Activated naive CD4-positive, alpha-beta T cell treated with Interleukin-2 at 50 U/mL for 16 hours (primary cell): ENCODE results near the gene CDHR1.
"Not testable (repeated sequence)": the region's sequence is repeated elsewhere in the genome, so short reads cannot be mapped to it uniquely, and the experiment has no call there.

Experiments used
- DNase-seq: peaks from one replicate; pipeline ENCODE4 v3.0.0-alpha.2; 2020

Gene CDHR1

DNA sequence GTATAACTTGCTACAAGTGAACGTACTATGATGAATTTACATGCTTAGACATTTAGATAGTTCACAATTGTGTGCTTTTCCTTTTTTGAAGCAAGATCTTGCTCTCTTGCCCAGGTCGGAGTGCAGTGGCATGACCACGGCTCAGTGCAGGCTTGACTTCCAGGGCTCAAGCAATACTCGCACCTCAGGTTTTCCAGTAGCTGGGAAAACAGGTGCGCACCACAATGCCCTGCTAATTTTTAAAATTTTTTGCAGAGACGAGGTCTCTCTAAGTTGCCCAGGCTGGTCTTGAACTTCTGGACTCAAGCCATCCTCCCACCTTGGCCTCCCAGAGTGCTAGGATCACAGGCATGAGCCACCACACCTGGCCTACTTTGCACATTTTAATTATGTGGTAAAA lies 18.9 kb upstream of the CDHR1 start:
- no peak for DNase-seq

DNA sequence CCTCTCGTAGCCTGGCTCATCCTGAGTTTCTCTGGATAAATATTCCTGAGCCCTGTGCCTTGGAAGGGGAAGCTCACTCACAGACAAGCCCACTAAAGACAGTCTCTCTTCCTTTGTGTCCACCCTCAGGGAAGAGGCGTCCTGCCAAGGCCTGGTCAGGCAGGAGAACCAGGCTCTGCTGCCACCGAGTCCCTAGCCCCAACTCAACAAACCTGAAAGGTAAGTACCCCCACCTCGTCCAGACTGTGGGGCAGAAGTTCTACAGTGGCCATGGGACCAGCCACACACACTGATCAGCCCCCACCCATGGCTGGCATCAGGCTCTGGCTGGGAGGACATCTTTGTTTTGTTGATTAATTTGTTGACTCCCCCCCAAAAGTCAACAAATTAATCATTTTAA lies 18.0 kb upstream of the CDHR1 start:
- DNase-seq = no peak

DNA sequence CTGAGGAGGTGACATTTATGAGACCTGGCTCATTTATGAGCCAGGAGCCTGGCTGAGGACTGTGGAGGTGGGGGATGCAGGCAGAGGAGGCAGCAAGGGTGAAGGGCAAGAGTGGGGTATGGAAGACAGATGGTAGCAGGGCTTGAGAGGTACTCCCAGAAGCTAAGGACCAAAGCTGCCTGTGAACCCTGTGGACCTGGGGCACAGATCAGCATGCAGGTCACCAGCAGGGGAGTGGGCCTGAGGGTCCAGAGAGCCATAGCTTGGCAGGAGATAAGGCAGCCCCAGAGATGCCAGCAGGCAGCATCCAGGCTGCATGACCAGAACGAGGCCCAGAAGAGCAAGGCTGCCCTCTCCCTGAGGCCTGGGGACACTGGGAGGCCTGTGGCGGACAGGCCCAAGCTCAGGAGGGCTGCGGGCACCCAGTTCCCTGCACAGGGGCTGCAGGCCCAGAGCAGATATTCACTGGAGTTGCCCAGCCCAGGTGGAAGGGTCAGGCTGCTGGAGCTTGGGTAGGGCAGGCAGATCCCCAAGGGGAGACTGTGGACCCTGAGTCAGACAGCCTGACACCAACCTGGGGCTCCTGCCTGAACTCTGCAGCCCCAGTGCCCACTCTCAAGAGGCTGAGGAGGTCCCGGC lies 17.4 kb upstream of the CDHR1 start:
- DNase-seq = no peak

DNA sequence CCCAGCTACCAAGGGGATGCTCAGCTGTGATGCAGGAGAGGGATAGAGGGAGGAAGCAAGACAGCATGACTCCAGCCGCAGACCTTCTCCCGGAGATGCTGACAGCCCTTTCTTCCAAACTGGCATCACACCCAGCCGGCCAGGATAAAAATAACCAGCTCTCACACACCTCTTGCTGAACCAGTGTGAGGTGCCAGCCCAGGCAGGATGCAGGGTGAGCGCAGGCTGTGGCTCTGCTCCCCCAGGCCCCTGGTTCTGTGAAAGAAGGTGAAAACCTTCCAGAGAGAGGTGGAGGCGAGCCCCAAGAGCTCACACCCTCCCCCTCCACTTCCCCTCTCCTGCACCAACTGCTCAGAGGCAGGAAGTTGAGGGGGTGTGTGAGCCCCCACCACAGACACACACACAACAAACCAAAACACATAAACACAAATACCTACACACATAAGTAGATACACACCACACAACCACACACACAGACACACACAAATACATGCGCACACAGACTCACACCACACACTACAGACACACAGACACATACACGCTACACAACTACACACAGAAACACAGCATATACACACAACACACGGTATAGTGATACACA lies 16.7 kb upstream of the CDHR1 start:
- no peak for DNase-seq

DNA sequence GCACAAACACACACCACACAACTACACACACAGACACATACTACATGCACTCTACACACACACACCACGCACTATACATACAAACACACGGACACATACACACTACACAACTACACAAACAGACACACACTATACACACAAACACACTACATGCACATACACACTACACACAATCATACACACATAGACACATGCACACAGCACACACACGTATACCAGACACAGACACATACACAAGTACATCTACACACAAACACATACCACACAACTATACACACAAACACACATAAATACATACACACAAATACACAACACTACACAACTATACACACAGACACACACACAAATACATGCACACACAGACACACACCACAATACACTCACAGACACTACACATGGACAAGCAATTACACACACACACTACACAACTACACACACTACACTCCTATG lies 16.2 kb upstream of the CDHR1 start:
- no peak for DNase-seq

DNA sequence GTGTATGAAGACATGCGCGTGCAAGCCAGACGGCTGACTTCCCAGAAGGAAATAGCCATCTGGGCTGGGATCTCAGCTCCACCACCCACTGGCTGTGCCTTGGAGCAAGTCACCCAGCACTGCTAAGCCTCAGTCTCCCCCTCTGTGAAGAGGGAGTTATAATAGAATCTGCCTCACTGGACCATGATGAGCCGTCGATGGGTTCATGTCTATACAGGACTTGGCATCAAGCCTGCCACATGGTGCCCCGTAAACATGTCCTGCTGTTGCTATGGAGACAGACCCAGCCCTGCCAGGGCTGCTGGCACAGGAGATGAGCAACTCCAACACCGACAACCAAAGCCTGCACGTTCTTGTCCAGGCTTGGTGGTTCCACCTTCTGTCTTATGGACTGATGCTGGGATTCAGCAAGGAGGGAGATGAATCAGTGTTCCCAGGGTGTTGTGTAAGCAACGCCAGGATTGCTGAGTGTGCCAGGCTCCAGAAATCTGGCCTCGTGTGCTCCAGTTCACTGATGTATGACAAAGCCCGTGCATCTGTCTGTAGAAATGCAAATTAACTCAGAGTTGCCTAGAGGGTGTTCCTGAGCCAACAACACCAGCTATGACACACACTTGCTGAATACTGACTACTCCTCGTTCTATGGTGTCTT lies 15.2 kb upstream of the CDHR1 start:
- no peak for DNase-seq

DNA sequence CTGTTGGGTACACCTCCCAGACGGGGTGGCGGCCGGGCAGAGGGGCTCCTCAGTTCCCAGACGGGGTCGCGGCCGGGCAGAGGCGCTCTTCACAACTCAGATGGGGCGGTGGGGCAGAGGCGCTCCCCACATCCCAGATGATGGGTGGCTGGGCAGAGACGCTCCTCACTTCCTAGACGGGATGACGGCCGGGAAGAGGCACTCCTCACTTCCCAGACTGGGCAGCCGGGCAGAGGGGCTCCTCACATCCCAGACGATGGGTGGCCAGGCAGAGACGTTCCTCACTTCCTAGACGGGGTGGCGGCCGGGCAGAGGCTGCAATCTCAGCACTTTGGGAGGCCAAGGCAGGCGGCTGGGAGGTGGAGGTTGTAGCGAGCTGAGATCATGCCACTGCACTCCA lies 14.0 kb upstream of the CDHR1 start:
- DNase-seq = not testable (repeated sequence)

DNA sequence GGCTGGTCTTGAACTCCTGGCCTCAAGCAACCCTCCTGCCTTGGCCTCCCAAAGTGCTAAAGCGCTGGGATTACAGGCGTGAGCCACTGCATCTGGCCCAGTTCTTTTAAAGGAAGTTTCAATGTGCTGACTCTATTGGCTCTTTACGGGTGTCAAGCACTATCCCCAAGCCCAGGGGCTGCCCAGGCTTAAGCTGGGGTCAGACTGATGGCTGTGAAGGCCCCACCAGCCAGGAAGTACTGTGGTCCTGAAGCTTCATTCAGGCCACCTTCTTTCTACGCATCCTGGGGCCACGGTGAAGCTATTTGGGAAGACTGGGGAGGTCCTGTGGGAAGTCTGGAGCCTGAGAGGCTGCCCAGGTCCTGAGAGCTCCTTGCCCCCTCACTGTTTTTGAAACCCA lies 12.7 kb upstream of the CDHR1 start:
- no peak for DNase-seq

DNA sequence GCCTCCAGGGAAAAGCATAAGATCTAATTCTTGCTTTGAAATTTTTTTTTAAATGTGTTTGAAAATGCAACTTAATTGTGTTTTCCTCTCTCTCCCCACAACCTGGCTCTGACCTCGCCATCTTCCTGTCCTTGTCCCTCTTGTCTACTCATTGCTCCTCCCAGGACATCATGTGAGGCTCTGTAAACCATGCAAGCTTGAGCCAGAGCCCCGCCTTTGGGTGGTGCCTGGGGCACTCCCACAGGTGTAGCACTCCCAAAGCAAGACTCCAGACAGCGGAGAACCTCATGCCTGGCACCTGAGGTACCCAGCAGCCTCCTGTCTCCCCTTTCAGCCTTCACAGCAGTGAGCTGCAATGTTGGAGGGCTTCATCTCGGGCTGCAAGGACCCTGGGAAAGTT lies 9.8 kb upstream of the CDHR1 start:
- no peak for DNase-seq

DNA sequence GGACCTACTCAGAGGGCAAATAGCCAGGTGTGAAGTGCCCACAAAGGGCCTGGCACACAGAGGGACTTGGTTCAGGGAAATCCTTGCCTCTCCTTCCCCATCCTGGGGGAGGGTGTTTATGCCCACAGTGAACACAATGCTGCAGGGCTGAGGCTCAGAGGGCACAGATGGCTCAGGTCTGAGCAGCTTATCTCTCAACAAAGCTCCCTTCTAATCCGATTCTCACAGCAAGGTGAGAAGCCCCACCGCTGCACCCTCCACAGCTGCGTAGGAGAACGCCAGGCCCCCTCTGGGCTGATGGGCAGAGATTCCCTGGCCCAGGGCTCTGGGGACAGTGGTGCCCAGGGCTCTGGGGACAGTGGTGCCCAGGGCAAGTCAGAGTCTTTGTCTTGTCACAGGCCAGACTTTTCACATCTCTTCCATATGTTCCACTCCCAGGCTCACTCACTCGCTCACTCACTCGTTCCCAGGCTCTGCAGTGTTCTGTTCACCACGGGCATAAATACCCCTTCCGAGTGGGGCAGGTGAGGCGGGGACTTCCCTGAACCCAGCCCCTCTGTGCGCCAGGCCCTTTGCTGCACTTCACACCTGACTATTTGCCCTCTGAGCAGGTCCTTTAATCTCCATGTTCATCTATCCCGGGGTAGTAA lies 8.7 kb upstream of the CDHR1 start:
- DNase-seq = no peak

DNA sequence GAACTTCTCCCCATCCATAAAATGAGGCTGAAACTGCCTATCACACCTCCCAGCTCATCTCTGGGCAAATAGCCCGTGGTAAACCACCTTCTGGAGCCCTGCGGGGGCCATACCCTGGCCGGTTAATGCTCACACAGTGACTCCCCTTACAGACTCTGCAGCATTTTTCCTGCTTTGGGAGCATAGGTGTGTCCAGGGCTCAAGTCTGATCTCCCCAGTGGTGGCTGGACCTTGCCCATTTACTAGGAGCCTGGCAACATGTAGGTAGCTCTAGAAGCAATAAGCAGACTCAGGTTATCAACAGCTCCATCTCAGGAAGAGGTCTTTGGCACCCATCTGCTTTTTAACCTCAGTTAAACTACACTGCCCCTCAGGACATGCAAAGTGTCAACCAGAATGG lies 5.5 kb upstream of the CDHR1 start:
- no peak for DNase-seq

DNA sequence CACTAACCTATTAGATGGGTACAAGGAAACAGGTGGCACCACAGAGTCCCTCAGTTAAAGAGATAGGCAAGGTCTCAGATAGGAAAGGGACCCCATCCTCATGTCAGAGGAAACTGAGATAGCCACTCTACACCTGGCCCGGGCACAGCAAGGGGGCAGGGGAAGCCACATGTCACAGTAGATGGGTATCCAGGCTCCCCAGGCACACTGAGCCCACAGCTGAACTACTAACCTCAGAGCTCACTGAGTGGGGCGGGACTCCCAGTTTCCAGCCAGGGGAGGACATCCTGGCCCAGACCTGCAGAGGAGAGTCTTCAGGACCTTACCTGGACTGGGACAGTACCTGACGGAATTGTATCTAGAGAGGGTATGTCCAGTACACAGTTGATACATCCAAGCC lies 3.7 kb upstream of the CDHR1 start:
- no peak for DNase-seq

DNA sequence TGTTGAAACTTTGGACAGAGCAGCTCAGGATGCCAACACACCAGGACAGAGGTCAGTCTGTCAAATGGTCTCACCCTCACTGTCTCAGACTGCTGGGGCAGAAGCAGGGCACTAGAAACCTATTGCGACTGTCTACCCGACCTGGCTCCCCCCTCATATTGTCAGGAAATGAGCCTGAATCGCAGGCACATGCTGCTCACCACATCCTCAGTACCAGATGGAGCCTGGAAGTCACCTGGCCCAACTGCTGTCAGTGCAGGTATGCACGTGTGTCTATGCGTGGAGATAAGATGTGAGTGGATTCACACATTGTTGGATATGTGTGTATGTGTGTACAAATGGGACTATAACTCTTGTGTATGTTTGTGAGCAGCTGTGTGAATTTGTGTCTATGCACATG lies 3.2 kb upstream of the CDHR1 start:
- no peak for DNase-seq

DNA sequence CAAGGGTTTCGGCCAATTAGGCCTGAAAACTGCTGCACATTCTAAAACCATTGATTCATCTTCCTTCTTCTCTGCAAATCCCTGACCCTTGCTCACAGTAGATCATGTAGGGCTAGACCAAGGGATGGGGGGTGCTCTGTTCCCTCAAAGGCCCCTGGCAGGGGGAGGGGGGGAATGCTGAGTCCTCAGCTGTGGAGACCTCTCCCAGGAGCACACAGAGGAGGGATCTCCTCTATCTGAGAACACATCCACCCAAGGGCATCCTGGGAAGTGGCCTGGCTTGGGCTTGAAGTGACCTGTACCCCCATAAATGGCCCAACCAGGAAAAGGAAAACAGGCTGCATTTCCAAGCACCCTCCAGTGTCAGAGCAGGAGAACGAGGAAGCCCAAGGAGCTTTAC lies 1.0 kb upstream of the CDHR1 start:
- DNase-seq = no peak

DNA sequence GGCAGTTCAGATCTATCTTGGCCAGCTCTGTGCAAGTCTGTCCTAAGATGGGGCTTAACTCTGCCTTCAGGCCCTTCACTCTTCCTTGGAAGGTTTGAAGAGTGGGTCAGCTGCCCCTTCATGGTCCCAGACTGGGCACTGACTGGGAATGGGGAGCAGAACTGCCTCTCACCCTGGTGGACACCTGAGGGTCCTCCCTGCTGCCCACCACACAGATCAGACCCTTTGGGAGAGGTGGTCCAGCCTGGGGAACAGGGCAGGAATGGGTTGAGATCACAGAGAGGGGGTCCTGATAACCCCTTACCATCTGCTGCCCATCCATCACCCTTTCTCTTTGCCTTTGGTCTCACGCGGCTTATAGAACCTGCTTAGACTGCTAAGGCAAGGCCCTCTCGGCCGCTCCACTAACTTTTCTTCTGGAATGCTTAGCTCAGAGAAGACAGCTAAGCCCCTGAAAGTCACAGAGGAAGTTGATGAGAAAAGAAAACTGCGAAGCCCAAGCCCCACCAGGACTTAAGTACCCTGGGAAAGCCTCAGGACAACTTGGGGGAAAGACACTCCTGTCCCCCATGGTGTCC lies 402 bp upstream of the CDHR1 start:
- no peak for DNase-seq

DNA sequence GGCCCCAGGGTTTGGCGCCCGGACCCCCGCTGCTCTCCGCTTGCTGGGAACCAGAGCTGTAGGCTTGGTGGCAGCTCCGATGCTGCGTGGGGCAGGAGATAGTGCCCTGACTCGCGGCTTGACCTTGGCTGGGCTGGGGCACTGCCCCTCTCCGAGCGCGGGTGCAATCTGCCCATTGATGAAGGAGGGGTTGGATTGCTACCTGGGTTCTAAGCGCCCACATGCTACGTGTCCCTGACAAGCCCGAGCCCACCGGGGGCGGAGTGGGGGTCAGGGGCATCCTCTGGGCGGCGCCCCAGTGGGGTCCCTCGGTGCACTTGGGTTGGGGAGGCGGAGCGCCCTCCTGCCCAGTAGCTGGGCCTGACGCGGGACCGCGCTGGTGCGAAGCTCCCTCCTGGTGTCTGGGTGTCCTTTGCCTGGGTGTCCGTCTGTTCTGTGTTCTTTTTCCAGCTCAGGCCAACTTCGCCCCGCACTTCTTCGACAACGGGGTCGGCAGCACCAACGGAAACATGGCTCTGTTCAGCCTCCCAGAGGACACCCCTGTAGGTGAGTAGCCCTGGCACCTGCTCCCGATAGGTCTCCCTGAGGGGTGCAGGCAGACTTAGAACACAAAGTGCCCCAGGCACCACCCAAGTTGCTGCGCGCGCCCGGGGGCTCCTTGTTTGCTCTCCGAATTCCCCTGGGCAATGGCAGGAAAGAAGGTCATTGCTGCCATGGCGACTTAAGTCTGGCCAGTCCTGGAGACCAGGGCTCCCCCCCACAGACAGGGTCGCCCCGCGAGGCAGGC lies 900 bp downstream of the CDHR1 start:
- no peak for DNase-seq

DNA sequence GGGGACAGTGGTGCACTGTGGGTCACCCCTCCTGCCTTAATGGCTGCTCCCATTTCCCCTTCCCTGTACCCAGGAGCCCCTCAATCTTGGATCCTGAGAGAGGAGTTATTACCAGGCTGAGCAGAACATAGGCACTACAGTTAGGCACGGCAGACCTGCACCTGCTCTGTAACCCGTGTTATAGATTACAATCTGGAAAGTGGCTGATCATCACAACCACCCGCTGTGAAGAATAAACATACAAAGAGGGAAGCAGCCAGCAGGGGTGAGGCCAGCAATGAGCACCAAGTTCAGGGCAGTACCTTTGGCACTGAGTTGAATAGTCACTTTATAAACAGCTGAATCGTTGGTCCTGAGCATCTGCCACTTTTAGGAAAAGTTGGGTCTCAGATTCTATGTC lies 1.7 kb downstream of the CDHR1 start:
- no peak for DNase-seq

DNA sequence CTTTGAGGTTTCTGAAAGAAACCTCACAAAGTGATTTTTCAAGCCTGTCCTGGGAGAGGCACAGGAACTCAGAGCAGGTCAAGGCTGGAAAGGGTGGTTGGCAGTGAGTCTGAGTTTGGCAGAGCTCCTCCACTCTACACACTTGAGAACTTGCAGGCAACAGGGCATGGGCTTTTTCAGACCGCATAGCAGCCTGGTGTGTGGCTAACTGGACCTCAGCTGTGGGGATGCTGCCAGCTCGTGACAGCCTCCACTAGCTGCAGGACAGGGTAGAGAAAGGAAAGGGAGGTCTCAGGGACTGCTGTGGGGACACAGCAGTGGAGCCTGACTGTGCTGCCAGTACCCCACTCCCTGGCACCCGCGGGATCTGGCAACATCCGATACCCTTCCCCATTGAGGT lies 2.6 kb downstream of the CDHR1 start:
- no peak for DNase-seq

DNA sequence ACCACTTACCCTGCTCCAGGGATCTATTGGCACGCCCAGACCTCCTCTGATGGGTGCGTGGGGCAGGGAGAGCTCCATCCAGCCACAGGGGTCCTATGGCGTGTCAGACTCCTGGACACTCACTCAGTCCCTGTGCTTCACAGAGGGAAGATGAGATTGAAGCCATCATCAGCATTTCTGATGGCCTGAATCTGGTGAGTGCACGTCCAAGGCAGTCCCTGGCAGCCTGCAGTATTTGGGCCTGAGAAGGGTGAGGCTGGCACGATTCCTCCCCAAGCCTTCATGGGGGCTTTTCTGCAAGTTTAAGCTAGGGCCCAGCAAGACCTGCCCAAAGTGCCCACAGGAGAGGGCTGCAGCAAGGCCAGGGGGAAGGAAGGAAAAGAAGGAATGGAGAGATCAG lies 3.3 kb downstream of the CDHR1 start:
- DNase-seq = no peak

DNA sequence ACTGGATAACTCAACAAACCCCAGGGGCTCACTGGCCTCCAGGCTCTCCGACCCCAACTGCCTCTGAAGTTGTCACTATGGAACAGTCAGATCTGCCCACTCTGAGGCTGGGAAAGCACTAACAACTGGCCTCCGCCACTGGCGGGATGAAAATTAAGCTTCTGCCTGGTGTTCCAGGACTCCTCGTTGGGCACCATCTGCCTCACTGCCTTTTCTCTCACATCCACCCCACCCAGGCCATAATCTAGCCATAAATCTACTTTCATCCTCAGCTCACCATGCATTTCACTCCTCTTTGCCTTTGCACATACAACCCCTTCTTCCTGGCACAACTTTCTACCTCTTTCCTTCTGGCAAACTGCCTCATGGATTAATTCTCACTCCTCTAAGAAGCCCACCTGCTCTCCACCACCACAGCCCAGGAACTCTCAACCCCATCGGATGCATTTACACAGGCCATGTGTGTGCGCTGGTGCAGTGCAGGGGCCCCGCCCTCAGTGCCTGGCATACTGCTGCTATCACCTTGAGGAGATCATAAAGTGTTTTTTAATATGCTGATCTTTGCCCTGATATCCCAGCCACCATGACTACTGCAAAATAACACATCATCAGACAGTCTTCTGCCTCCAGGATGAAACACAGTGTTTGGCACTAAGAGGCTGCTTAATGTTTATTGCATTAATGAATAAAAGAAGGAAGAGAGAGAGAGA lies 4.0 kb downstream of the CDHR1 start:
- no peak for DNase-seq

DNA sequence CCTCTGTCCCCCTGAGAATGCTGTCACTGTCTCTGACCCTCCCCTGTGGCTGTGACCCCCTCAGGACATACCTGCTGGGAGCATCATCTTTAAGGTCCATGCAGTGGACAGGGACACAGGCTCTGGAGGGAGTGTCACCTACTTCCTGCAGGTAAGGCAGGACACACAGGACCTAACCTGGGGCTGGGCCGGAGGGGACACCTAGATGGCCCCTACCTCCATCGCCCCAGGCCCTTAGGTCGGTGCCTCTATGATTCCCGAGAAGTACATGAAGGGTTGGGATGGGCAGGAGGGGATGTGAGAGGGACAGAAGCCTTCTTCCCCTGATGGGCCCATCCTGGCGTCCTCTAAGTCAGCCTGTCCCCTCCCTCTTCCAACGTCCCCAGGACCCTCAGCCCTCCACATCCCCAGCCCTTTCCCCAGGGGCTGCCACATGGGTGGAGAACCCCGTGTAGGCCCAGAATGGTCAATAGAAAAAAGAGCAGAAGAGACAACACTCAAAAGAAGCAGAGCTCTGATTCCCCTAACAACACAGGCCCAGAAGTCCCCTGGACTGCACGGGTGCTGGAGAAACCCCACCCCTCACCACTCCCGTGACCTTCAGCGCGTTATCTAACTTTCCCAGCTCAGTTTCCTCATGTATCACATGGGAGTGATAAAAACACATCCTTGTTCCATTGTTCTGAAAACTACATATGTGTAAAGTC lies 6.4 kb downstream of the CDHR1 start:
- DNase-seq = no peak

DNA sequence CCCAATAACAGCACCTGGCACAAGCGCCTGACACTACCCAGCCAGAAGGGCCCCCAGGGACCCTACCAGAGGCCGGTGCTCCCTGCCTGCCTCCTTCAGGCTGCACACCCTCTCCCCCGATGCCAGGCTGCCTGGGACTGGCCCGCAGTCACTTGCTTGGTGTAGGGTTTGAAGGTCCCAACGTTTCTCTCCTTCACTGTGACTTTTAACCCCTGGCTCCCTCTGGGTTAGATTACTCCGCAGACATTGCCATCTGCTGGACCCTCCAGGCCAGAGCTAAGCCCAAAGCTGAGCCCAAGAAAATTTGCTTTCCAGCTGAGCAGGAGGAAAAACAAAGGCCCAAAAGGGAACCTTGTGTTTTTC lies 6.9 kb downstream of the CDHR1 start:
- DNase-seq = no peak
